AG04449 (cell line): Measurements from ENCODE around the gene DYNC2I2.
"Not testable (repeated sequence)": the region's sequence is repeated elsewhere in the genome, so short reads cannot be mapped to it uniquely, and the experiment has no call there.

ENCODE experiments used
- CTCF ChIA-PET: fragments of 350-600 bp; formaldehyde crosslinking; extraction: SDS; loops from one replicate; lab custom pipeline; 2021; ENCODE audit warnings: antibody characterized with exemption; lab: Yijun Ruan, JAX
- POLR2A ChIA-PET: fragments of 400-600, 350-600 bp; formaldehyde crosslinking; extraction: SDS; loops from one replicate; lab custom pipeline; 2020; ENCODE audit warnings: antibody characterized with exemption, inconsistent platforms; lab: Yijun Ruan, JAX
- DNase-seq: peaks from one replicate; pipeline ENCODE4 v3.0.0-alpha.2; 2010; ENCODE audit warnings: low read depth, low spot score
- H3K4me3 ChIP-seq: 2 replicates; pipeline ENCODE4 v1.5.1; 2011; ENCODE audit warnings: low read depth, mild to moderate bottlenecking, control low read depth, low read length
- TF ChIP-seq, protein P1 (sequence below): IDR thresholded peaks from one replicate; pipeline ENCODE4 v1.5.1; 2011; ENCODE audit warnings: mild to moderate bottlenecking, moderate library complexity, low read length, control low read depth, inconsistent platforms; ENCODE audit not compliant: insufficient read depth; ENCODE audit errors: missing control alignments

DYNC2I2 gene

DNA sequence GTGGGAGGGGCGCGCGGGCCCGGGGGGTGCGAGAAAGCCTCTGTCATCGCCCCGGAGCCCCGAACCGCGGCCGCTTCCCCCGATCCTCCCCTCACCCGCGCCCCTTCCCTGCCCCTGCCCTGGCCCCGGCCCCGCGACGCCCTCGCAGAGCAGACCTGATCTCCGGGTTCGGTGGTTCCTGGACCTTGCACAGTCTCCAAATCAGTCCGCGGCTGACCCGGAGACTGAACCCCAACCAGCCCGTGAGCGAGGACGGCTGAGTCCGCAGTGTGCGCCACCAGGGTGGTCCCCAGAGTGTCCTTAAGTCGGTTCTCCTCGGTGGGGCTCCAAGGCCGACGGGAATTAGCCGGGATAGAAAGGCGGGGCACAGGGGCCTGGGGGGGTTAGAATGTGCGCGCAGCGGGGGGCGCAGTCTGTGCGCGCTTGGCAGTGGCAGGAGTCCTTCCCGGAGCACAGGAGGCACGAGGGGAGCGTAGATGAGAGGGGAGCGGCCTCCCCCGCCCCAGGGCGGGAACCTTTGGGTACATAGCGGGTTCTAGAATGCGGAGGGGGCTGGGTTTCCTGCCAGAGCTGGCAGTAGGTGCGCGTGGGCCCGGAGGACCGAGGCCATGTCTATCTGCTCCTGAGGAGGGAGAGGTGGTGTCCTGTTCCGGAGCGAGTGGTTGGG is 46.4 kb upstream of the DYNC2I2 start:
- TF ChIP-seq, protein P1, sequence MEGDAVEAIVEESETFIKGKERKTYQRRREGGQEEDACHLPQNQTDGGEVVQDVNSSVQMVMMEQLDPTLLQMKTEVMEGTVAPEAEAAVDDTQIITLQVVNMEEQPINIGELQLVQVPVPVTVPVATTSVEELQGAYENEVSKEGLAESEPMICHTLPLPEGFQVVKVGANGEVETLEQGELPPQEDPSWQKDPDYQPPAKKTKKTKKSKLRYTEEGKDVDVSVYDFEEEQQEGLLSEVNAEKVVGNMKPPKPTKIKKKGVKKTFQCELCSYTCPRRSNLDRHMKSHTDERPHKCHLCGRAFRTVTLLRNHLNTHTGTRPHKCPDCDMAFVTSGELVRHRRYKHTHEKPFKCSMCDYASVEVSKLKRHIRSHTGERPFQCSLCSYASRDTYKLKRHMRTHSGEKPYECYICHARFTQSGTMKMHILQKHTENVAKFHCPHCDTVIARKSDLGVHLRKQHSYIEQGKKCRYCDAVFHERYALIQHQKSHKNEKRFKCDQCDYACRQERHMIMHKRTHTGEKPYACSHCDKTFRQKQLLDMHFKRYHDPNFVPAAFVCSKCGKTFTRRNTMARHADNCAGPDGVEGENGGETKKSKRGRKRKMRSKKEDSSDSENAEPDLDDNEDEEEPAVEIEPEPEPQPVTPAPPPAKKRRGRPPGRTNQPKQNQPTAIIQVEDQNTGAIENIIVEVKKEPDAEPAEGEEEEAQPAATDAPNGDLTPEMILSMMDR = no peak
- peak overlapping the region; percentile 70 for H3K4me3 ChIP-seq
- no peak for DNase-seq
- ChIA-PET CTCF (interaction anchor here (0.6 to 2.9 kb wide), 9 partner anchors 9 to 178 kb away, joined by 3 to 11 read pairs (median 3); partner anchors contain the start of genes KYAT1 and SET), POLR2A (no interaction called here)

GRCh38 chr9:128702445-128702948 is 45.9 kb upstream of the DYNC2I2 start, which contains the start of gene PKN3:
TSS of gene PKN3 (plus strand) at chr9:128702503. CDS start at chr9:128702916, 413 bp downstream.
- DNase-seq = no peak
- TF ChIP-seq, protein P1 = peak; percentile 96
- H3K4me3 ChIP-seq = peak within 1 kb of the TSS; percentile 70
- ChIA-PET POLR2A (interaction anchor here (0.5 kb wide), 1 partner anchor 23 kb away, joined by 4 read pairs; no protein-coding TSS in a partner anchor), CTCF (interaction anchor here (0.6 to 3.6 kb wide), 21 partner anchors 8 to 340 kb away, joined by 3 to 68 read pairs (median 5); partner anchors contain the start of genes ENDOG and SET)

DNA sequence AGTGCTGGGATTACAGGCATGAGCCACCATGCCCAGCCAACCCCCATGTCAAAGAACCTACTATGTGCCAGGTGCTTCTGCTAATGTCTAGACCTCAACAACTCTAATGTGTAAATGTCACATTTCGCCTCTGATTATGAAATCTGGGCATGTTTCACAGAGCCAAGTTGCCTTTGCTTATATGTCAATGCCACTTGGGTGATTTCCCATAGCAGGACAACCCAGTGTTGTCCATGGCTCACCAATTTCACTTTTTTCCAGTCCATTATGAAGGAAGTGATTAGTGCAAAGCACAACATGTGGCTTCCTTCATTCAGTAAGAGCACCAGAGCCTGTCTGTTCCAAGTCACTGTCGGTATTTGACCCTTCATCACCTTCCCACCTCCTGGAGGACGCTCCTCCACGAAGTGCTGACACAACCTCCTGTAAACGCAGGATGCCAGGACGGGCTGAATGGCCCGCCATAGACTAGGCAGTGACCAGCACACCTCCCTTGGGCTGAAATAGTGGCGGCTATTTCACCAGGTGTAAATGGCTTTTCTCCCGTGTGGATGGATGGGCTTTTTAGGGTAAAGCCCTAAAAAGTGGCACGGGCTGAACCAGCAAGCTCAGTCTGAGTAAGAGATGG is 44.7 kb upstream of the DYNC2I2 start:
- no peak for DNase-seq
- ChIA-PET POLR2A (no interaction called here), CTCF (interaction anchor here (0.8 to 3.6 kb wide), 15 partner anchors 9 to 150 kb away, joined by 3 to 68 read pairs (median 5); partner anchors contain the start of genes ENDOG, SET and ZDHHC12)
- H3K4me3 ChIP-seq = no peak overlapping the region
- TF ChIP-seq, protein P1 = no peak

DNA sequence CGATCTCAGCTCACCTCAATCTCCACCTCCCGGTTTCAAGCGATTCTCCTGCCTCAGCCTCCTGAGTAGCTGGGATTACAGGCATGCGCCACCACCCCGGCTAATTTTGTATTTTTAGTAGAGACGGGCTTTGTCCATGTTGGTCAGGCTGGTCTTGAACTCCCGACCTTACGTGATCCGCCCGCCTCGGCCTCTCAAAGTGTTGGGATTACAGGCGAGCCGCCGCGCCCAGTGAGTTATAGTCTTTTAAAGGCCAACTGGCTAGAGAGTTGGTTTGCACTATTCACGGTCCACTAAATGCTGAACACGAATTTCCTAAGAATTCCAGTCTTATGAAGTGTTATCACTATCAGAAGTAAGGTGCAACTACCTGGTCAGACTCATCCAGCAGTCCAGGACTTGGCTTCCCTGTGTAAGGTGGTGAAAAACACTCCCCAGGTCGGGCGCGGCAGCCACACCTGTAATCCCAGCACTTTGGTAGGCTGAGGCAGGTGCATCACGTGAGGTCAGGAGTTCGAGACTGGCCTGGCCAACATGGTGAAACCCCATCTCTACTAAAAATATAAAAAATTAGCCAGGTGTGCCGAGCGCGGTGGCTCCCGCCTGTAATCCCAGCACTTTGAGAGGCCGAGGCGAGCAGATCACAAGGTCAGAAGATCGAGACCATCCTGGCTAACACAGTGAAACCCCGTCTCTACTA is 42.6 kb upstream of the DYNC2I2 start:
- CTCF ChIA-PET = interaction anchor here (1.2 to 3.6 kb wide), 2 partner anchors 8 to 16 kb away, joined by 5 to 68 read pairs; partner anchors contain the start of gene SET
- DNase-seq, H3K4me3 ChIP-seq: not testable (repeated sequence)
- POLR2A ChIA-PET = interaction anchor here (0.9 to 1.0 kb wide), 2 partner anchors 11 to 64 kb away, joined by 3 to 4 read pairs; no protein-coding TSS in a partner anchor

DNA sequence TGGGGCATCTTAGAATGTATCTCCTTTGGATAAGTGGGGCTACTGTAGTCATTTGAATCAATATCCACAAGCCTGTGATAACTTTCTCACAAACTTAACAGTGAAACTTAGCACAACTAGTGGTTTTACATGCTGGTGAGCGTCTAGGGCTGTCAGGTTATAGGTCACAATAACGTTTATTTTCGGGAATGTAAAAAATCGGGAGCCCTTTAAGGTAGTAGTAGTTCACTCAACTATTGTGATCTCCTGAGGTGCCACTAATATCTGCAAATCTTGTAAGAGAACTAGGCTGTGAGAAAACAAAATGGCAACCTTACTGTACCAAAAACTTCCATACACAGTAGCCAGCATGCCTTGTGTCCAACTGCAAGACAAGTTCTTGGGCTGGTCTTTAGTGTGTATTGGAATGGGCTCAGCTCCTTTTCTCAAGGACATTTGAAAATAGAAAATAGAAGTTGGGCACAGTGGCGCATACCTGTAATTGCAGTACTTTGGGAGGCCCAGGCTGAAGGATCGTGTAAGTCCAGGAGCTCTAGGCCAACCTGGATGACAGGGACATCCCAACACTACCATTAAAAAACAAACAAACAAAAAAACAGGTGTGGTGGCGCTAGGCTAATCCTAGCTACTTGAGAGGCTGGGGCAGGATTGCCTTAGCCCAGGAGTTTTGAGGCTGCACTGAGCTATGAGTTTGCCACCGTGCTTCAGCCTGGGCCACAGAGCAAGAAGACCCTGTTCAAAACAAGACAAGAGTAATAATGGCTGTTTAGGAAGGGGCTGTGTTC is 40.5 kb upstream of the DYNC2I2 start:
- TF ChIP-seq, protein P1 = no peak
- CTCF ChIA-PET = interaction anchor here (0.7 to 2.4 kb wide), 3 partner anchors 10 to 121 kb away, joined by 4 to 8 read pairs (median 4); partner anchors contain the start of gene ENDOG

GRCh38 chr9:128694344-128694743 is 37.7 kb upstream of the DYNC2I2 start:
- POLR2A ChIA-PET = no interaction called here

More for the DNA sequence above, 40.5 kb upstream of the DYNC2I2 start:
- DNase-seq = no peak
- no peak overlapping the region for H3K4me3 ChIP-seq
- POLR2A ChIA-PET = interaction anchor here (0.6 to 1.1 kb wide), 3 partner anchors 8 to 258 kb away, joined by 3 read pairs; partner anchors contain the start of genes ENDOG and SET

DNA sequence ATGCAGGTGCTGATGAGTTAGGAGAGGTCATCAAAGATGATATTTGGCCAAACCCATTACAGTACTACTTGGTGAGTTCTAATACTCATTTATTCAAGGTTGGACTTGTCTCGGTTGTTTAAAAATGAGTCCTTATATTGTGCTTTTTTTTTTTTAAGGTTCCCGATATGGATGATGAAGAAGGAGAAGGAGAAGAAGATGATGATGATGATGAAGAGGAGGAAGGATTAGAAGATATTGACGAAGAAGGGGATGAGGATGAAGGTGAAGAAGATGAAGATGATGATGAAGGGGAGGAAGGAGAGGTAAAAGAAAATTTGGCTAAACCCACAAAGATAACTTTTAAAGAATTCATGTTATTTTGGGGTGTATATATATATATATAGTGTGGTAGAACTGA is 37.1 kb upstream of the DYNC2I2 start:
- DNase-seq, POLR2A ChIA-PET, H3K4me3 ChIP-seq: not testable (repeated sequence)
- CTCF ChIA-PET = interaction anchor here (0.6 to 5.1 kb wide), 3 partner anchors 7 to 33 kb away, joined by 3 to 68 read pairs (median 11); partner anchors contain the start of gene PKN3

More at GRCh38 chr9:128694344-128694743, 37.7 kb upstream of the DYNC2I2 start:
- CTCF ChIA-PET = interaction anchor here (3.0 kb wide), 1 partner anchor 10 kb away, joined by 11 read pairs; no protein-coding TSS in a partner anchor
- no peak overlapping the region for H3K4me3 ChIP-seq
- TF ChIP-seq, protein P1 = no peak
- no peak for DNase-seq
